AG08395 (cell line): ENCODE results near the gene GALNT1.

Experiments
- DNase-seq: peaks from one replicate; pipeline ENCODE4 v3.0.0; 2012; ENCODE audit warnings: mixed read lengths, low spot score

The GALNT1 gene

DNA sequence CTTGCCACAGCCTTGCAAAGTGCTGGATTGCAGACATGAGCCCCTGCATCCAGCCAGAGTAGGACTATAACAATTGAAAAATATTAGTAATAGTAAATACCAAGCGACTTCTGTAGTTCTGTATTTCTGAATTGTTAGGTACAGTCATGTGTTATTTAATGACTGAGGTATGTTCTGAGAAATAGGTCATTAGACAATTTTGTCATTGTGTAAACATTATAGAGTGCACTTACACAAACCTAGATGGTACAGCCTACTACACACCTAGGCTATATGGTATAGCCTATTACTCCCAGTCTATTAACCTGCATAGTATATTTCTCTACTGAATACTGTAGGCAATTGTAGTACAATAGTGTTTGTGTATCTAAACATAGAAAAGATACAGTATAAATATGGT, 92.1 kb downstream of the GALNT1 start:
- DNase-seq, result no peak

- no peak for DNase-seq
These were observed 98.6 kb downstream of the GALNT1 start for GRCh38 chr18:35680139-35680551.

DNA sequence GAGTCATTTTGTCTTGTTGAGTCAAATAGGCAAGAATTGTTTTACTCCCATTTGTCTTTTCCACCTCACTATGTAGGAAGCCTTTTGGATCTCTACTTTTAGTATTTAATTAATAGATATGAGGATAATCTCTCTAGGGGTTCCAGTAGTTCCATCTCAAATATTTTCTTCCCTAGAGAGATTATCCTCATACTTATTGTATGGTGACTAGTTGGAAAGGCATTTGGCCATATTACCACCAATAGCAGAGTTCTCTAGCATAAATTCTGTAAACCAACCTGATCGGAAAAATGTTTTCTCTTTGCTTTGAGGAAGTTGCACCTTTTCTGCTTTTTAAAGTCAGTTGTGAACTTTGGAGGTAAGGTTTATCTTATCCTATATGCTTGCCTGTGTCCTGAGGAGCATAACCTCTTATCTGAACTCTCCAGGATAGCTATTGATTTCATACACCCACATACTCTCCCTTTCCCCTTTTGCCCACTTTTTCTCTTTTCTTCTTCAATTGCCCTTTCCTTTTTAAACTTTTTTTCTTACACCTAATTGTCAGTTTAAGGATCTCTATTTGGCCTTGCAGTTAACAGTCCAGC, 100.8 kb downstream of the GALNT1 start:
- DNase-seq, result no peak

GRCh38 chr18:35683021-35683420, 101.5 kb downstream of the GALNT1 start:
- DNase-seq, result no peak

GRCh38 chr18:35688757-35689156, 107.2 kb downstream of the GALNT1 start:
- DNase-seq, result no peak

DNA sequence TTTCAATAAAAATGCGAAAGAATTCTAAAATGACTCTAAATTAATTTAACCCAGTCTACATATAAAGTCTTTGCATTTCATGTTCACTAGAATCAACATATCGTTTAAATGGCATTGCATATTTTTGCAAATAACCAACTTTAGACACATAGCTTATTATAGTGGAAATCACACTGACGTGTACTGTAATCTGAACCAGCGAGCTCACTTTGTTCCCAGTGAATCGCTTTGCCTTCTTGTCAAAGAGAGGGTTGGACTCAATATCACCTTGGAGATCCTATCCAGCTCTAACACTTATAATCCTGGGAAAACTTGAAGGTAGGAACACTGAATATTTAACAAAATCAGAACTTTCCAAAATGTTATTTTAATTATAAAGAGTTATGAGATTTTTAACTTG, 108.2 kb downstream of the GALNT1 start:
- no peak for DNase-seq

GRCh38 chr18:35691625-35692024, 110.1 kb downstream of the GALNT1 start:
- no peak for DNase-seq

DNA sequence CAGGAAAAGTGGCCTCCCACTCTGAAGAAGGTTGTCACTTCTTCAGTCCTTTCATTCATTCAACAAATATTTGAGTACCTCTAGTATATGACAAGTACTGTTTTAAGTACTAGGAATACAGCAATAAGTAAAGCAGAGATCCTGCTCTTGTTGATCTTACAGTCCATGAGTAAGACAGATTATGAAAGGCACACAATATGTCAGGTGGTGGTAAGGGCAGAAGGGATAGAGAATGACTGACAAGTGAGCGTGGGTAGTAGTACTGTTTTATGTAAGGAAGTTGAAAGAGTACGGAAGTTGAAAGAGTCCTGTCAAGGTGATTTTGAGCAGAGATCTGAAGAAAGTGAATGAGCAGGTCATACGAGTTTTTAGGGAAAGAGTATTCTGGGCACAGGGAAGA, 111.3 kb downstream of the GALNT1 start:
- DNase-seq, result no peak

GRCh38 chr18:35693829-35694228, 112.3 kb downstream of the GALNT1 start:
- no peak for DNase-seq

- DNase-seq, result no peak
These were observed 113.3 kb downstream of the GALNT1 start for GRCh38 chr18:35694808-35695207.

DNA sequence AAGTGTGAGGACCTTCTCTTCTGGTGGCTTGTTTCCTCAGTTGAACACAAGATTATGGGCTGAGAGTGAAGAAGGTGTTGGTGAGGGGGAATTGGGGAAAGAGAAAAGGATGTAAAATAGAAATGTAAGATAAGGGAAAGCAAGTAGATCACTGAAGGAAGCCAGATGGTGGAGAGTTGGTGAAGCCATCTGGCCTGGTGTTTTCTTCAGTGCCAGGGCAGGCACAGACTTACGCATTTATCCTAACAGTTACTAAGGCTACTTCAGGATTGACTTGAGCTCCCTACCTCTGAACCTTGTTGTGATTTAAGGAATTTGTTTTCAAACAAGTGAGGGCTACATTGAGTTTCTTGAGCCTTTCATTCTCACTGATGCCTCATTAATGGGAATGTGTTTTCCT, 113.8 kb downstream of the GALNT1 start:
- no peak for DNase-seq

DNA sequence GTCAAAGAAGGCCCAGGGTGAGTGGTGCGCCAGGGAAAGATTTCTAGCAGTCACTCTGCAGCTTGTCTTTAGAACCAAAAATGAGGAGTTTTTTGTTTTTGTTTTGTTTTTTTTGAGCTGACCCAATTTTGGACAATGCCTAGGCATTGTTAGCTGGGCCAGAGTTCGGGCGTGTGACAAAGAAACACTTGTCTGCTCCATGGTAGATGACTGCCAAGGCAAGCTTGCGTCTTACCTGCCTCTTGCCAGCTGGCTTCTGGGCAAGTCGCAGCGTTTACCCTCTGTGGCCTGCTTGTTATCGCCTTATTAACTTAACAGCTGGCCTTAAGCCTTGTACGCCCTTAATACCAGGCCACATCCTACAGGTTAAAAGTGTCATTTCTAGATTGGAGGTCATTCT, 114.3 kb downstream of the GALNT1 start:
- no peak for DNase-seq

DNA sequence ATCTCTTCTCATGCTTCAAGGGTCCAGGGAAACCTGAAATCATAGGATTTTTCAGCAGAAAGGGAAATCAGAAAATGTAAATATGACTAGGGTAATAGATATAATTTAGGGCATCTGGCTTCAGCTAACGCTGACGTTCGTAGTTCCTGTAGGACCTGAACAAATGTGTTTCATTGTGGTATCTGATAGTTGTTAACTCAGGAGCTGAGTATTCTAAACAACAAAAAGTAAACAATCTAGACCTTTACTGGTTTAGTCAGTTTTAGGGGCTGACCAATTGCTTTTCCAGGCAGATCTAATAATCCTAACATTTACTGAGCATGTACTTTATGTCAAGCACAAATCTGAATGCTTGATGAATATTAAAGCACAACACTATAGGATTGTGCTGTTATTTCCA, 114.8 kb downstream of the GALNT1 start:
- DNase-seq, result no peak

DNA sequence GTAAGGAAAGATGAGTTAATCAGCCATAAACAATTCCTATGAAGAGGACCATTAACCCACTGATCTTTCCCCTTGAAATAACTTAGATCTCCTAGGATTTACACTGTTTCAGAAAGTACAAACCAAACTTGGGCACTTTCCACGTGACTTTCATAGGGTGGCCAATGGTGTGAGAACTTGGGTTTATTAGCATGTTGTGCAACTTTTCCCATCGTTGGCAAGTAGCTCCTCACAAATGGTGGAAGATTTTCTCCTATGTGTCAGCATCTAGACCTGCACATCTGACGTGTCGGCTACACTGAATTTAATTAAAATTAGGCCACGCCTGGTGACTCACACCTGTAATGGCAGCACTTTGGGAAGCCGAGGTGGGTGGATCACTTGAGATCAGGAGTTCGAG, 116.3 kb downstream of the GALNT1 start:
- DNase-seq, result no peak

GRCh38 chr18:35703043-35703688, 121.6 kb downstream of the GALNT1 start:
- no peak for DNase-seq

DNA sequence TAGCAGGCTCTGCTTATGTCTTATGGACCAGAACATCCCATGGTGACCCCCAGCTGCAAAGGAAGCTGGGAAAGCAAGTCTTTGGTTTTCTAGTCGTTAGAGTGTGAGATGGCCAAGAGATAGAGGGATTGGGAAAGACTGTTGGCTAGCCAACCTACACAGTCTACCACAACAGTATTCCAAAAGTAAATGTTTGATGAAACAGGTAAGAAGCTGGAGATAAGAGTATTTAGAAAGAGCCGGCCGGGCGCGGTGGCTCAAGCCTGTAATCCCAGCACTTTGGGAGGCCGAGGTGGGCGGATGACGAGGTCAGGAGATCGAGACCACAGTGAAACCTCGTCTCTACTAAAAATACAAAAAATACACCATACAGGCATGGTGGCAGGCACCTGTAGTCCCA, 124.4 kb downstream of the GALNT1 start:
- DNase-seq, result no peak

- no peak for DNase-seq
These were observed 125.7 kb downstream of the GALNT1 start for GRCh38 chr18:35707247-35707646.

- DNase-seq, result no peak
These were observed 126.1 kb downstream of the GALNT1 start for GRCh38 chr18:35707674-35708073.

DNA sequence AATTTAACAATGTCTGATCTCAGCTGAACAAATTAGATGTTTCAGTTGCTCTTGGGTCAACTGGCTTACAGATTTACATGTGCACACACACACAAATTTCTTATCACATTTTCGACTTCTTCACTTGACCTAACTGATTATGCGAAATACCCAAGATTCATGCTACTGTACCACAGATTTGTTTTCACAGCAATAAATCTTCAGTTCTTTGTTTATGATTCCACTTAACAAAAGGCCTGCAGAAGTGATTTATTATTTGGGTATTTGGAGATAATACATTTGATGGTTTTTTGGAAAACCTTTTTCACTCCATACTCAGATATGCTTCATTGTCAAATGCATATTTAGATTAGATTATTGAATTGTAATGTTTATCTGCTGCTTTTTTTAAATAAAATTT, 129.0 kb downstream of the GALNT1 start:
- no peak for DNase-seq

DNA sequence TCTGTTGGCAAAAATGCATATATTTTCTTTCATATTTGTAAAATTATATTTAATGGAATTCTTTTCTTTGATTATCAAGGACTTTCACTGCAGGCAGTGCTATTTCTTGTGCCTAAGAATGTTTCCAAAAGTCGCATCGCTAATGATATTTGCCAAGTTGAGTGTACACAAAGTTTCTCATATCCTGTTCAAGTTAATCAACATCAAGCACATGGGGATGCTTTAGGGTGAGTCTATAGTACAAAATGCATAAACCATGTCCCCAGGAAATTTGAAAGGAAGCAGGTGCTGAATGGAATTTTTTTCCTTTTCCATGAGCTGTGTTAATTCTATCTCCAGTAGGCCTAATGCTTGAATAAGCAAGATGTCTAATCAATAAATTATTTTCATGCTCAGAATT, 129.7 kb downstream of the GALNT1 start:
- no peak for DNase-seq

GRCh38 chr18:35713545-35713944, 132.0 kb downstream of the GALNT1 start:
- DNase-seq, result peak; percentile 70

GRCh38 chr18:35714539-35714938, 133.0 kb downstream of the GALNT1 start:
- DNase-seq, result no peak

DNA sequence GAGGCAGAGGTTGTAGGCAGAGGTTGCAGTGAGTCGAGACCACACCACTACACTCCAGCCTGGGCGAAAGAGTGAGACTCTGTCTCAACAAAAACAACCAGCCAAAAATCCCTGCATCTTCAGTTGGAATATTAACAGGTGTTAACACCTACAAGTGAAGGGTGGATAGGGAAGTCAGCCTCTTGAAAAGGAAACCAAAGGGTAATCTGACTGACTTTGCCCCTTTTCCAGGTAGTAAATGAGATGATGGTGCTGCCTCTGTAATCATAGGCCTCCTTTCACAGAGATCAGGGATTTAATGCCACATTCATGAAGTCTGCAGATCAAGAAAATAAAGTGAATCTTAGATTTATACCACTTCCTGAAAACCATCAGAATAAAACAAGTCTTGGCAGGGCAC, 133.6 kb downstream of the GALNT1 start:
- DNase-seq, result no peak

DNA sequence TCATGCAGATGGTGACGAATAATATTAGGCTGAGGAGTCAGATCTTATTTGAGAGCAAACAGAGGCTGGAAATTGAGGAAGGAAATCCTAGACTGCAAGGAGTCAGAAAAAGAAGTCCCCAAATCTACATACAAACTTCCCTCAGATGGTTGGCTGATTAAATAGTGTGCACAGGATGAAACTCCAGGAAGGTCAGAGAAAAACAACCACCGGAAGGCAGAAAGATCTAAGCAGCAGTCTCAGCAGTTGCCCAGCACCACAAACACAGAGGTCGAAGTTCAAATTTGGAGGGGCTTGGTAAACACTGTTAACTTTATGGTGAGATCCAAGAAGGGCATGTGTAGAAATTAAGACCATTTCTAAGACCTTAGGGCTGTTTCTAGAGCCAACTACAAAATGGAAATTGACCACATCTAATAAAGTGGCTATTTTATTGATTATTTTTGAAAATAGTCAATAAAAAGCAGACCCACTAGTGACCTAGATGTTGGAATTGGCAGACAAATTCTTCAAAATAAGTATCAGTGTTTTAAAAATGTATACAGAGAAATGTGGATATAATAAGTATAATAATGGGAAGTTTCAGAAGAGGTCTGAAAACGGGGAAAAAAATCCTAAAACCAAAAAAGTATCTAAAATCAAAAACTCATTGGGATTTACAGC, 134.8 kb downstream of the GALNT1 start:
- no peak for DNase-seq
